Spleen (tissue), 7 donors: ENCODE results near the gene ALAD.

Experiments
- POLR2A ChIP-seq, 3 donors: fragments of 450-650 bp; IDR thresholded peaks; one replicate each; pipeline ENCODE4 v1.5.1; 2017; ENCODE audit warnings: antibody characterized with exemption in 3 of 3, mild to moderate bottlenecking in 1 of 3
- POLR2AphosphoS5 ChIP-seq, 3 donors: sonication (generic); formaldehyde crosslinking; IDR thresholded peaks; one replicate each; pipeline ENCODE4 v1.5.1; 2017; ENCODE audit warnings: antibody characterized with exemption in 3 of 3
- TF ChIP-seq, protein P1 (sequence below), 11 experiments: fragments of 200-600 bp in 7 of 11; fragments of 450-650 bp in 4 of 11; sonication (generic) in 4 of 11; IDR thresholded peaks in 8 of 11; conservative IDR thresholded peaks in 3 of 11; 1 replicate in 7 of 11; 2 replicates in 4 of 11; pipeline versions ENCODE4 v1.4.0 to v1.8.0; 2016 to 2021; ENCODE audit warnings: antibody characterized with exemption in 11 of 11, inconsistent platforms in 4 of 11, mild to moderate bottlenecking in 1 of 11
- donor health status: DM: no; HTN: no; CAD: no; lungs with moderate emphysema.
- donor health status: DM: no; HTN: no; CAD: no.
- donor health status: DM: no; HTN: no; CAD: no.

DNA sequence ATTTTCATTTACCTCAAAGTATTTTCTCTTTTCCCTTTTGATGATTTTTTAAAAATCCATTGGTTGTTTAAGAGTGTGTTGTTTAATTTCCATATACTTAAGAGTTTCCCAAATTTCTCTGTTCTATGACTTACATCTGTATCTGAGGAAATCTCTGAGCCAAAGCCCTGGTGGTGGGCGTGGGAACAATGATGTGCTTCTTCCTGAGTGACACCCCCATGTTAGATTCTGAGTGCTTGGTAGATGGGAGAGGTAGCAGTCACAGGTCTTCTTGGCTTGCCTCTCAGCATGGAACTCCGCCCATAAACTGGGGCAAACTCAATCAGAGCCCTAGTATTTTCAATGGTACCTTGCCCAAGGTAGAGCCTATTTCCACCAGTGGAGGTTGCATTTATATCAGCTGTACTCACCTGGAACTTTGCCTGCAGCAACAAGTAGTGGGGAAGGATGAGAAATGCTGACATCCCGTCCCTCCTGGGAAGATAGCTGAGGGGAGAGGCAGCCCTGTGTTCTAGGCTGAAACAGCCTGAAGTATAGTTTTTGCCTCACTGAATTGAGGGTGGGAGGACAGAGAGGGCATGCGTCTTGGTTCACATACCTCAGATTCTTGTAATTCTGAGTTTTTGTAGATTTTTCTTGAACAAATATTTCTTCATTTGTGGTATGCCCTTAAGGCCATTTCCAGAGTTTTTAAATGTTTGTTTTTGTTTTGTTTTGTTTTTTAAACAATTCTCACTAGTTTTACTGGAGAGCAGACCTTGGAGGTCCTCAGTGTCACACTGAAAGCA lies 35.8 kb upstream of the ALAD start:
- TF ChIP-seq POLR2A (IDR thresholded peaks at IDR 0.05) (no peak), POLR2AphosphoS5 (IDR thresholded peaks at IDR 0.05) (no peak)
- TF ChIP-seq, protein P1, sequence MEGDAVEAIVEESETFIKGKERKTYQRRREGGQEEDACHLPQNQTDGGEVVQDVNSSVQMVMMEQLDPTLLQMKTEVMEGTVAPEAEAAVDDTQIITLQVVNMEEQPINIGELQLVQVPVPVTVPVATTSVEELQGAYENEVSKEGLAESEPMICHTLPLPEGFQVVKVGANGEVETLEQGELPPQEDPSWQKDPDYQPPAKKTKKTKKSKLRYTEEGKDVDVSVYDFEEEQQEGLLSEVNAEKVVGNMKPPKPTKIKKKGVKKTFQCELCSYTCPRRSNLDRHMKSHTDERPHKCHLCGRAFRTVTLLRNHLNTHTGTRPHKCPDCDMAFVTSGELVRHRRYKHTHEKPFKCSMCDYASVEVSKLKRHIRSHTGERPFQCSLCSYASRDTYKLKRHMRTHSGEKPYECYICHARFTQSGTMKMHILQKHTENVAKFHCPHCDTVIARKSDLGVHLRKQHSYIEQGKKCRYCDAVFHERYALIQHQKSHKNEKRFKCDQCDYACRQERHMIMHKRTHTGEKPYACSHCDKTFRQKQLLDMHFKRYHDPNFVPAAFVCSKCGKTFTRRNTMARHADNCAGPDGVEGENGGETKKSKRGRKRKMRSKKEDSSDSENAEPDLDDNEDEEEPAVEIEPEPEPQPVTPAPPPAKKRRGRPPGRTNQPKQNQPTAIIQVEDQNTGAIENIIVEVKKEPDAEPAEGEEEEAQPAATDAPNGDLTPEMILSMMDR (IDR thresholded peaks at IDR 0.05 in 8 of 11, conservative IDR thresholded peaks at IDR 0.05 in 3 of 11): no peak
